GM15510 (cell line): ENCODE measurements around the gene PCBP1.

ENCODE experiments used
- POLR2A ChIP-seq: IDR thresholded peaks from 3 replicates; pipeline ENCODE4 v1.6.1; 2011; ENCODE audit warnings: borderline replicate concordance; ENCODE audit not compliant: insufficient read length; ENCODE audit errors: extremely low read depth

PCBP1 gene

GRCh38 chr2:70126413-70126812 is 39.1 kb downstream of the PCBP1 start:
- no peak for TF ChIP-seq POLR2A

DNA sequence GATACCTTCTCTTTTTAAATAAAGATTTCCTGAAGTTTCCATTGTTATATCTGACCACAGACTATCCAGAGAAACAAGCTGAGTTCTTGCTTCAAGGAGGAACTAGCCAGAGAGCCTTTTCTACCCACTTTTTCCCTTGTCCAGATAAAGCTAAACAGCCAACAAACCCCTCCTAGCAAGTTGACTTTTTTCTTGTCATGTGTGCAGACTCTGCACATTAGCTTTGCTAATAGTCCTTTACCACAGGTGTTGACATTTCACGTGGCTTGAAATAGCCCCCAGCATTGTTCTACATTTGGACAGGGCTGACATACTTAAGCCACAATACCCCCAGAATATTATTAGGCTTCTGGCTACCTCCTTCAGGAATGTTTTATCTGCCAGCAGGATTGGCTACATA is 40.7 kb downstream of the PCBP1 start:
- no peak for TF ChIP-seq POLR2A

- no peak for TF ChIP-seq POLR2A
Observed at GRCh38 chr2:70132244-70133126, 45.2 kb downstream of the PCBP1 start.

- TF ChIP-seq POLR2A = no peak
Observed at GRCh38 chr2:70133127-70133452, 45.8 kb downstream of the PCBP1 start.

DNA sequence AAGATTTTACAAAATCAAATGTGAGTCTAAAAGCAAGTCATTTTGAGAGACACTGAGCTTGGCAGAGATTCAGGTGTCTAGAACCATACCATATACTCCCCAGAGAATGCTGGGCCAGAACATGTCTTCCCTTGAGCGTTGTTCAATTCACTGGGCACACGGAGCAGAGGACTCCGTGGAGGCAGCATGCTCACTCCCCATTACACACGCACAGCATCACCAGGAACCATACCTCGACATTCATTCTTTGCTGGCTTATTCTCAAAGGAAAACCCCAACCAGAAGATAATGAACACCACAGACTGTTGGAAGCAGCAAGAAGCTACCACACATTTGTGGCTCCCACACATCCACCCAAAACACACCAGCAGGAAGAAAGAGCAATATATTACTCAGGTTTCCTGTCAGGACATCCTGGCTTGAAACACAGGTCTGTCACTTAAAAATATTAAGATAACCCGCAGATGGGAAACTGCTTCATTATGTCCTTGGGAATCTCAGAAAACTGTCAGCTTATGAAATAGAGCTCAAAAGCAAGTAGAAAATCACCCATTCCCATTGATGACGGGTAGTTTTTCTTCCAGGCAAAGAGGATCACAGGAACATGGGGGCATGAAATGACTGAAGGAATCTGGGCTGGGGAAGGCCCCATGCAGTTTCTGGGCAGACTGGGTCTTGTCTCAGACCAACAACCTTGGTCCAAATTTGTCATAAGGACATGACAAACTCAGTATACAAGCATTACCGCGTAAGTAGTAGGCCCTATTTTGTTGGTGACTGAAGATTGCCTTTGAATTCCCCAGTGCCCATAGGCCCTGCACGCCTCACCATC is 46.4 kb downstream of the PCBP1 start:
- TF ChIP-seq POLR2A = peak; percentile 21
